Measurements from ENCODE around the gene XYLT1.
"Not testable (repeated sequence)": the region's sequence is repeated elsewhere in the genome, so short reads cannot be mapped to it uniquely, and the experiment has no call there.

Gene XYLT1

DNA sequence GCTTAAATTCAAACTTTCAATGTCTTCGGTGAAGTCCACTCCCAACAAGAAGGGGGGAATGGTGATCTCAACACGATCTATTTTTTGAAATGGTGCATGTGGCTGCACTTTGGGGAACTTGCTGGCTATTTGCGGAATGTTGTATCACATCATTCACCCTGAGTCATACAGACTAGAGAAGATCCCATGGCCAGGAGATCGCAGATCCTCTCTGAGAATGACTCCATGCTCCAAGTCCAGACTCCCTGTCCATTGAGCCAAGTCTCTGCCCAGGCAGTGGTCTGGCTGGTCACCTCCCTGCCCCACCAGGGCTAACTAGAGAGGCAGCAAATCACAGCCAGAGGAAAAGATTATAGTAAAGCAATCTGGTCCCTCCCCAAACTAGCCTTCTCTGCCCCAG is 120.6 kb downstream of the XYLT1 start:
- no peak for DNase-seq

DNA sequence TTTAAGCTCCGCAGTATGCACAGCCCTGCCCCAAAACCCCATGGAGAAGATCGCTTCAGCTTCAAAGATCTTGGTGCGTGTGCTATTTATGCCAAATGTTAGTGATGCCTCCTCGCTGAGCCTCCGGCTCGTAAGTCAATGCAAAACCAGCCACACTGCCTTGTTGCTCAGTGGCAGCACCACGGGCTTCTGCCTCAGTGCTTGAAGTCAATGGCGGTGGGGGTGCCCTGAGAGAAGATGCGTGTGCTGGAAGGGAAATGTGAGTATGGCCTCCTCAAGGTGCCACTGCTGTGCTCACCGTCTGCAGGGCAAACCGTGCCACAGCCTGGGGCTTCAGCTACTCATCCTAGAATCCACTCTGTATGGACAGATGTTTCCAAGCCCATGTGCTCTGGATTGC is 121.9 kb downstream of the XYLT1 start:
- no peak for DNase-seq

DNA sequence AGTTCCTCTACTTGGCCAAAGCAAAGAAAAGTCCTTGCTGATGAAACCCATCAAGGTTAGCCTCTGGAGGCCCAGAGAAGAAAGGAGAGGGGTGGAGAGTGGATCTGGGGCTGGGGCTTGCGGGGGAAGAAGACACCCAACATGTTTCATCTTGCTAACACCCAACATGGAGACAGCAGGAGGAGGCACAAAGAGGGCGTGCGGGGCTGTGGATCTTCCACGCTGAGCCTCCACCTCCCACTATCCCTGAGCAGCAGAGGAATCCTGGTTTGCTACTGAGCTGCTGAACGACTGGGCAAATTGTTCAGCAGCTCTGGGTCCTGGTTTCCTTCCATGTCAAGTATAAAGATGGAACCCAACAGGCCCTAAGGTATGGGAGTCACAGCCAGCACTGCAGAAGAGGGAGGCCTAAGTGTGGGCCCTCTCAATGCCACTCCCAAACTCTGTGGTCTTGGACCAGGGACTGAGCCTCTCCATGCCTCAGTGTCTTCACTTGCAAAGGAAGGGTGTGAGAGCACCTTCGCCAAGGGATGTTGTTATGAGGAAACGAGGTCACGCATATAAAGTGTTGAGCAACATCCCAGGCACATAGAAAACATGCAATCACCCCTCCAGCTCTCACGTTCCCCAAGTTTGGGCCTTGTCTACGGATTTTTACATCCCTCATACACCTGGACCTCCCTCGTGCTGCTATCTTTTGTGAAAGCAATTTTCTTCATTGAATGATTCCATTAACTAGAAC is 122.5 kb downstream of the XYLT1 start:
- DNase-seq, result no peak

DNA sequence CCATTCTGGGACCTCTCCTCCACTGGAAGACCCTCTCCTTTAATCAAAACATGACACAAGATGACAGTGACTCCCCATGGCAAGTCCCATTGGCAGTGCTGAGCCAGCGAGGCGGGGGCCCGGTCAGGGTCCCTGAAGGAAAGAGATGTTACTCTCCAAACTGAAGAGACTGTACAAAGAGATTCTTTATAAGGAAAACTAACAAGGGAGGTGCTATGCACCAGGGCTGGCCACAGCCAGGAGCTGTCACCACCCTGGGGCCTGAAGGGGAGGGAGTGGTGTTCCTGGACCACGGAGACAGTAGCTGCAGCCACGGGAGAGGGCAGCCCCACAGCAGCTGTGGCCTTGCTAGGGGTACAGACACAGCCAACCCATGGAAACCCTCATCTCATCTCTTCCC is 123.1 kb downstream of the XYLT1 start:
- DNase-seq, result no peak

DNA sequence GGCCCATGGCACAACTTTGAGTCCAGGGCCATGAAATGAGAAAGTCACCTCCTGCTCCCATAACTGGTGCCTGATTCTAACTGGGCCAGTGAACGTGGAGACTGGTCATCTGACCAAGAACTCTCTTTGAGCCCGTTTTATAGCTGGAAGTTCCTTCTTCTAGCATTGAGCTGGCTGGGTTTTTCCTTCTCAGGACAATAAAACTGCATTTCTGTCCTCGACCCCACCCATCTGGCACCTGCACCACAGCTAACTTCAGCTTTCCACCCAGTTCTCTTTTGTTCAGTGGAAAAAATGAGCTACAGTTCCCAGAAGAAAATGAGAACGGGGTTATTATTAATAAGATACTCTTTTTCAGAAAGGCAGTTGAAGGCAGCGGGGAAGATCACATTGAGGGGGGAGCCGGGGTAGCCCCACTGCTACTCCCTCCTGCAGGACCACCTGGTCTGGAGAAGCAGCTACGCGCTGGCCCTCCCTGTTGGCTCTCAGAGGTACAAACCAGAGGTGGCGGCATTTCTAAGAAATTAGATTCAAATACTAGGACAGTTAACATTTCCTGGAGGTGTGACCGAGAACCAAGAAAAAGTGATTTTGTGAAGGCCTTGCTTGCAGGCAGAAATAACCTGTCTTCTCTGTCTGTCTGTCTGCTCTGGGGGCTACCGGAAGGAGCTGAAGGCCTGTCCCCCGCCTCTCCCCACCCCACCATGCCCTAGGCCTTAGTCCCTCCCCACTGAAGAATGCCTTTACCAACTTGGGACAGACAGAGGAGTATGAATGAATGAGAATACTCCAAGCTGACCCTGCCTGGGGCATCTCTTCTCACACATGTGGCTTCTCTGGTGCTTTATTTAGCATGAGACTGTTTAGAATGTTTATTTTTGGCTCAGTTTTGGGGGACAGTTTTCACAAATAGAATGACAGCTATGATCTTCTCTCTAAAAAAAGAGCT is 123.9 kb downstream of the XYLT1 start:
- no peak for DNase-seq

DNA sequence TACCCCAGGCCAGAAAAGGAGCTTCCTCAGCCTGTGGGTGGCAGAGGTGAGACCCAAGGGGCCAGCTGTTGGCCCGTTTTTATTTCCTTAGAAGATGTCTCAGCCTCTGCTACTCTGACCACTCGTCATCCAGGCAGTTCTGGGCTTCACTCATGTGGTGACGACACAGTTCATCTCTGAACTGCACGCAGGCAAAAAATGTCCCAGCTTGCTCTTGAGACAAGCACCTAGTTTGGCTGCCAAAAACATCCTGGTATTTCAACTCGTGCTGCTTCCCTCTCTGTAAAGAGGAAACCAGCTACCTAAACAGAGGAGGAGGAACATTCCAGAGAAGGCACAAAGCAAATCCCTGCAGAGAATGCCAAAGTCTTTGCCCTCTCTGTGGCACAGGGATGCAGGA is 125.7 kb downstream of the XYLT1 start:
- DNase-seq, result no peak

DNA sequence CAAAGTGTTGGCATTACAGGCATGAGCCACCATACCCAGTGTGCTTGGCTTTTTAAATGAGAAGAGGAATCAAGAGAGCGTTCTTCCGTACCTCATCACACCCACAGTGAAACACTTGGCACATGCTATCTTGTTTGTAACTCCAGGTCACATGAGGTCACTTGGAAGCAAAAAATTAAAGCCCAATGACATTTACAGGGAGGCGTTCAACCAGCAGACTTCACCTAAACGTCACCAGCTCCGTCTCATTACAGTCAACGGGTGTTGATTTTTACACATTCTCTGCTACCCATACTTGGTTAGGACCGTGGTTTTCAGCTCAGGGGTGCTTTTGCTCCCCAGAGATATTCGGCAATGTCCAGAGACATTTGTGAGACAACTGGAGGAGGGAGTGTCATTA is 127.0 kb downstream of the XYLT1 start:
- DNase-seq, result no peak

DNA sequence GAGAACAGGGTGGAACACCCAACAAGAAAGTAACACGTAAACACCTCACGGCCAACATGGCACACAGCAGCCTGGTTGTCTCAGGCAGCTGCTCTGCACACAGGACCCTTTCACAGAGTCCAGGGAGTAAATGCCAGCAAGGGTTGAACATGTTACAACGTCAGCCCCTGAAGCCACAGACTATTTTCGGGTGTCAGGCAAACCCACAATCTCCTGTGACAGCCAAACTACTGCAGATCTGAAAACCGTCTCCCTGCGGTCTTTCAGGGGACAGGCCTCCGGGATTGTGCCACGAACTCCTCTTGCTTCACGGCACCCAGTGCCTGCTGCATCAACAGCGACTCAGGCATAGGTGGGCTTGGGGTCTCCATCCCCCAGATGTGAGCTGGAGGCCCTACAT is 127.7 kb downstream of the XYLT1 start:
- DNase-seq, result no peak

DNA sequence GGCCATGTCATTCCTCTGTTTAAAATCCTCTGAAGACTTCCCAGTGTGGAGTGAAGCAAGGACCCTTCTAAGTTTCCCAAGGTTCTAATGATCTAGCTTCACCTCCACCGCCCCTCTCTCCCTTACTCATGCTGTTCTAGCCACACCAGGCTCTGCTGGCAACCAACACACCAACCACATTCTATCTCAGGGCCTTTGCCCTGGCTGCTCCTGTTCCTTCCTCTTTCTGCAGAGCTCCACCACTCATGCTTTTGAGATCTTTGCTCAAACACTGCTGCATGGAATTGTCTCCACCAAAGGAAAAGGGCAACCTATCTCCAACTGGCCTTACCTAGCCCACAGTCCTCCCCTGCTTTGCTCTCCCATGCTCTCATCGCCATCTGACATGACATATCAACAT is 128.7 kb downstream of the XYLT1 start:
- DNase-seq, result no peak

DNA sequence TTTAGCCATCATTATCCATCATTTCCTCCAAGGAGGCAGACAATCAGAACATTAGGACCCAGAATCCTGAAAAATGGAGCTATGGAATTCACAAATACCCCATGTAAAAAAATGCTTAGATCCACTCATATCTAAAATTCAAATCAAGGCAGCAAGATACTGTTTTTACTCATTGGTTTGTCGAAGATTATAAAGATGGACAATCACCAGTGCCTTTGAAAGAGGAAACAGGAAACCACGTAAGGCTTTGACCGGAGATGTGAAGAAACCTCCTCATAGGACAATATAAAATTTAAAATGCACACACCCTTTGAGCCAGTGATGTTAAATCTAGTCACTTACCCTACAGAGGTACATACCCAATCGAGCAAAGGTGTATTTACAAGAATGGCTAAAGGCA is 130.0 kb downstream of the XYLT1 start:
- DNase-seq, result no peak

DNA sequence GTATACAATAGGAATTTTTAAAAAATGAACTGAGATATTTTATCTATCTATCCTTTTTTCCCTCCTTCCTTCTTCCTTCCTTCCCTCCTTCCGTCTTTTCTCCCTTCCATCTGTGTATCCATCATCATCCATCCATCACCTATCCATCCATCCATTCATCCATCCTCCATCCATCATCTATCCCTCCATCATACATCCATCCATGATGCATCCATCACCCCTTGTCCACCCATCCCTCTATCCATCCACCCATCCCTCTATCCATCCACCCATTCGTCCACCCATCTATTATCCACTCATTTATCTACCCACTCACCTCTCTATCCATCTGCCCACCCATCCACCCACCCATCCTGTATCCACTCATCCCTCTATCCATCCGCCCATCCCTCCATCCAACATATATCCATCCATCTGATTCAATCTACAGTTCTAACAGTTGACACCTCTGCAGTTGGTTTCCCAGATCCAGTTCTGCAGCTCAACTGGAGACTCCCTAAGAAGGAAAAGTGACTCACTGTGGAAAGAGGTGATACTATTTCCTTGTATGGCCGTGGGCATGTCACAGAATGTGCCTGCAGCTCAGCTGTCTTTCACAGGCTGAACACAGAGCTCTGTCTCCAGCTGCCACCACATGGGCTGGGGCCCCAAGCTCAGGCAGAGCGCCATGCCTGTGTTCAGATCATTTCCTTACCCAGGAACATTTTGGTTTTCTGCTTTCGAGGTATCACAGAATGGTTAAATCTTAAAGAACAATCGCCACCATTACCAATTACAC is 130.8 kb downstream of the XYLT1 start:
- DNase-seq, result no peak

DNA sequence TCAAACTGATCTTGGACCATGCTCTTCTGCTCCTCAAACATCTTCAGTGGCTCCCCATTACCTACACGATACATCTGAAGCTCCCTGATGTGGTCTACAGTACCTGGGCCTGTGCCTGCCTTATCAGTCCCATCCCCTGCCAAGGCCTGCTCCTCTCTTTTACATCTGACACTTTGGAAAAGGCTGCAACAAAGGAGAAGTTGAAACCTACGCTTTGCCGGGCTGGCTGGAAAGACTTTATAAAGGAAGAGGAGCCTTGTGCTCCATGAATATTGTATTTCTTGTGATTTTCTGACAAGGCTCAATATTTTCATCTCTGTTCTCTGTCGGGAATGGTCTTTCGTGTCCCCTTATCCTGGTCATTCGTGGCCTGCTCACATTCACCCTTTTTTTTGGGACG is 132.5 kb downstream of the XYLT1 start:
- DNase-seq, result no peak

DNA sequence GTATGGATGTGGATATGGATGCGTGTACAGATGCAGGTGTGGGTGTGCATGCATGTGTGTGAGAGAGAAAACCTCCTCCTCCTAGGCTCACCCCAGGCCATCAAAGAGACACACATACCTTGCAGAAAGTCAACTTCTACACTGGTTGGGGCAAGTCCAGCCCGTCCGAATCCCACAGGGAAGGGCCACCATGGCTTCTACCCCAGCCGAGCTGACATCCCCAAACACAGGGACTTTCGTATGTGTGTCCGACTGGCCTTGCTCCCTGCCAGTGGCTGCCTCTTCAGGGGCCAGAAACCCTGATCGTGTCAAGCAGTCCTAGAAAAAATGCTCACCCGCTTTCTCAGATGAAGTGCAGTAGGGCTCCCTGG is 134.2 kb downstream of the XYLT1 start:
- no peak for DNase-seq

DNA sequence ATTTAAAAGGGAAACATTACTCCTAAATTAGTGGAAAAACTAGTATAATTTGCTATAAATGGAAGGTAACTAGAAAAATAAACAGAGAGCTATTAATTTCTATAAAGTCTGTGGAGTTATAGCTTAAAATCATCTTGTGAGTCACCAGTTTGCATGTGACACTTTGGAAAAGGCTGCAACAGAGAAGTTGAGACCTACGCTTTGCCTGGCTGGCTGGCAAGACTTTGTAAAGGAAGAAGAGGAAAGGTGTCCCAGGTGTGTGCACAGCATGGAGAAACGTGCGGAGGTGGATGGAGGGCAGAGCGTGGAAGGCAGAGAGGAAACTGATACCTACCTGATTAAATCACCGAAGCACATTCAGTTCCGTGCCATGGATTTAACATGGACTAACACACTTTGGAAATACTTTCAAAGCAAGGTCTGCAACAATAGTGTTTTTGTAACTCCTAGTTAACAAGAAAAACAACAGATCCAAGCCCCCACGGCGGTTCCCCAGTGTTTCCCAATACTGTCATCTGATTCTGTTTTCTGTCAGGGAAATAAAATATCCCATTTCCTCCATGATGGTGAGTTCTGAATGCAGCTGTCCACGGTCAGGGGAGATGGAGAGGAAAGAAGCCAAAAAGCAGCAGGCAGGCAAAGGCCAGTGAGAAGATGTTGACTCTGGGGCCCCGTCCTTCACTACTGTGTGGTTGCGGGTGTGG is 134.8 kb downstream of the XYLT1 start:
- DNase-seq, result no peak

DNA sequence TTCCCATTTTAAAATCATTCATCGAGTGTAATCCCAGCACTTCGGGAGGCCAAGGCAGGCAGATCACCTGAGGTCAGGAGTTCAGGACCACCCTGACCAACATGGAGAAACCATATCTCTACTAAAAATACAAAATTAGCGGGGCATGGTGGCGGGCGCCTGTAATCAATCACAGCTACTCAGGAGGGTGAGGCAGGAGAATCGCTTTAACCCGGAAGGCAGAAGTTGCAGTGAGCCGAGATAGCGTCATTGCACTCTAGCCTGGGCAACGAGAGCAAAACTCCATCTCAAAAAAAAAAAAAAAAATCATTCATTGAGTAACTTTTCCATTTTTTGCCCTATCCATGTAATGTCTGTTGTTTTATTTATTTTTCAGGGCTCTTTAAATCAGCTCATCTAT is 135.4 kb downstream of the XYLT1 start:
- DNase-seq, result not testable (repeated sequence)

DNA sequence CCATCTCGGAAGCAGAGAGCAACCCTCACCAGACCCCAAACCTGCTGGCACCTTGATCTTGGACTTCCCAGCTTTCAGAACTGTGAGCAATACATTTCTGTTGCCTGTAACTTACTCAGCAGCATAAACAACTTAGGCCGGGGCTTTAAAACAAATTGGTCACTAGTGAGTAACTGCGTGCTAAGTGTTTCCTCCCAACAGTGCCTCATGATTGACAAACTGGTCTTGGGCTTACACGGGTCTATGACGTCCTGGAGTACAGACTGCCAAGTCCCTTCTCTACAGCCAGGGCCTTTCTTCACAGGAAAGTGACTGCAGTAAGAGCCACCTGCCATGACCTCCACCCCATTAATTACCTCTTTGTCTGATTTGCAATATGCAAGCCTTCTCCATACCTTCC is 136.7 kb downstream of the XYLT1 start:
- DNase-seq, result no peak

DNA sequence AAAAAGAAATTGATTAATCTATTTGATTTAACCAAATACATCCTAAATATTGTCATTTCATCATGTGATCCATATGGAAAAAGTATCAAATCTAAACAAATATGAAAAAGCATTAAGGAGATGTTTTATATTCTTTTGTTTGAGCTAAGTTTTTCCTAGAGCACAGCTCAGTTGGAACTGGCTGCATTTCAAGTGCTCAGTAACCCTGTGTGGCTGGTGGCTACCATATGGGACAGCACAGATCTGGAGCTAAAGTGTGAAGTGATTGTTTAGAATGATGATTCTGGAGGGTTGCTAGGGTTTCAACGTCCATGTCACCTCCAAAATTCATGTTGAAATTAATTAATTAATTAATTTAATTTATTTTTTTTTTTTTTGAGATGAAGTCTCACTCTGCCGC is 137.5 kb downstream of the XYLT1 start:
- DNase-seq, result no peak

DNA sequence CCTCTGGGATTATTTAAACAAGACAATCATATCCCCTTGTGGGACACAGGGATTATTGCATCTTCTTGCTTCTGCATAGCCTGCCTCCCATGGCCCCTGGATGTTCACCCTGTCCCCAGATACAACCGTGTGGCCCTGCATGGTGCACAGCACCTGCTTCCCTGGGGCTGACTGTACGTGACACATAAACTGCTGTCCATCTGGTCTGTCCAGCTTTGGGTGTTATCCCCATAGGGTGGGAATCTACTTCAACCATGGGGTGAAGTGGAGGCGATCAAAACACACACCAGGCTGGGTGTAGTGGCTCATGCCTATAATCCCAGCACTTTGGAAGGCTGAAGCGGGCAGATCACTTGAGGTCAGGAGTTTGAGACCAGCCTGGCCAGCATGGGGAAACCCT is 138.8 kb downstream of the XYLT1 start:
- no peak for DNase-seq

DNA sequence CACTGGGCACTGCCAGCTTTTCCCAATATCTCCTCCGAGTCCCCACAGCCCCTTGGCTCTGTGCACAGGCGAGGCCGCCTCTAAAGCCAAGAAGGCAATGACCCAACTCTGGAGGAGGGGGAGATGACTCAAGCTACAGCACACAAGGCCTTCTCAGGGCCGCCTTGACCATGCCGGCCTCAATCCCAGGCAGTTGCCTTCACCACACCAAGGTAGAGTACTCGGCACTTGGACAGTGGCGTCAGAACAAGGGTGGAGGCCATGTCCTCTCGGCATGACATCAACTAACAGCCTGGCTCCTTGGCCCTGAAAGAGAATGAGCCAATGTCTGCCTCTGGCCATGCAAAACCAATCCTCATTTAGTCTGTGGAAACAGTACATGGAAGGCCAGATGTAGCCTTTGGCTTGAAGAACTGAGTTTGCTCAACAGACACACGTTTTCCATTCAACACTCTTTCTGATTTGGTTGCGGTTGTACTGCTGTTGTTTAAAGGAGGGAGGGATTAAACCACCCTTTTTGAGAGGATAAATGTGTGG is 139.6 kb downstream of the XYLT1 start:
- no peak for DNase-seq

DNA sequence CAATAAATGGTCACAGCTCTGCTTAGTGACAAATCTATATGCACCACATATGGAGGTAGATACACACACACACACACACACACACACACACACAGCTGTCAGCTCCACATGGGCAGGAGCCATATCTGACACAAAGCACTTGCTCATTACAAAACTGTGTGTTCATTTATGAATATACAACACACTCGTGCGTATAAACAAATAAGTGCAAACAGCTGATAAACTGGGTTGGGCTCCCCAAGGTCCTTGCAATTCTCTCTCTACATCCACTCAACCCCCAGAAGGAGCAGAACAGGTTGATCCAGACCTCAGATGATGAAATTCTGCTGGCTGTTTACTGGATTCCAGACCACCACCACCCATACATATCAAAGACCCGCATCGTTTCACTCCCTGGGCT is 140.7 kb downstream of the XYLT1 start:
- DNase-seq, result no peak

DNA sequence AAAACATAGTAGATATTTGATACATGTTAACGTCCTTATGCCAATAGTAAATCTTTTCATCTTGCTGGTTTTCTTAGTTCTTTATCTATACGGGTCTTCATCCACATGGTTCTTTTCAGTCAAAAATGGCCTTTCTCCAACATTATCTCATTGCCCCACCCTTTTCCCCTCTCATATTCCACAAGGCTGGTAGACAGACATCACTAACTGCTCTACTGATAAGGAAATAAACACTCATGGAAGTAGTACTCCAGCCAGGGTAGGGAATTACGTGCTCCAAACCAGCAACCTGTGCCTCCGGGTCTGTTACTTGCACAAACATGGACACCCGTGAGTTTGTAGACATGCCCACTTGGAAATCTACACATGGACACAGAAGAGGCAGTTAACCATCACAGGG is 141.4 kb downstream of the XYLT1 start:
- peak; percentile 83 for DNase-seq

DNA sequence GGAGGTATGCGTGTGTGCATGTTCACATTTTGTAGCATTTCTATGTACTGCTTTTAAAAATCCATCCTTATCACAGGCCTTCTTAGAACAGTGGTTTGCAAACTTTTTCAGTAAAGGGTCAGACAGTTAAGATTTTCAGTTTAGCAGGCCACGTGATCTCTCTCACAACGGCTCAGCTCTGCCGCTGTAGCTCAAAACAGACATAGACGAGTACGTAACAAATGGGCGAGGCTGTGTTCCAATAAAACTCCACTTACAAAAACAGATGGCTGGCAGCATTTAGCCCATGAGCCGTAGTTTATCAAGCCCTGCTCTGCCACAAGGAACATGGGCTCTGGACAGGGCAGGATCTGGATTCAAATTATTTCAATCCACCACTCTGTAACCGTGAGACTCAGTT is 141.8 kb downstream of the XYLT1 start:
- peak; percentile 94 for DNase-seq

All from NCI-H510A treated with DMSO at 0.1 percent for 48 hours (cell line).